ENCODE results near the gene CDK5RAP2.
"Not testable (repeated sequence)": the region's sequence is repeated elsewhere in the genome, so short reads cannot be mapped to it uniquely, and the experiment has no call there.

Gene CDK5RAP2

DNA sequence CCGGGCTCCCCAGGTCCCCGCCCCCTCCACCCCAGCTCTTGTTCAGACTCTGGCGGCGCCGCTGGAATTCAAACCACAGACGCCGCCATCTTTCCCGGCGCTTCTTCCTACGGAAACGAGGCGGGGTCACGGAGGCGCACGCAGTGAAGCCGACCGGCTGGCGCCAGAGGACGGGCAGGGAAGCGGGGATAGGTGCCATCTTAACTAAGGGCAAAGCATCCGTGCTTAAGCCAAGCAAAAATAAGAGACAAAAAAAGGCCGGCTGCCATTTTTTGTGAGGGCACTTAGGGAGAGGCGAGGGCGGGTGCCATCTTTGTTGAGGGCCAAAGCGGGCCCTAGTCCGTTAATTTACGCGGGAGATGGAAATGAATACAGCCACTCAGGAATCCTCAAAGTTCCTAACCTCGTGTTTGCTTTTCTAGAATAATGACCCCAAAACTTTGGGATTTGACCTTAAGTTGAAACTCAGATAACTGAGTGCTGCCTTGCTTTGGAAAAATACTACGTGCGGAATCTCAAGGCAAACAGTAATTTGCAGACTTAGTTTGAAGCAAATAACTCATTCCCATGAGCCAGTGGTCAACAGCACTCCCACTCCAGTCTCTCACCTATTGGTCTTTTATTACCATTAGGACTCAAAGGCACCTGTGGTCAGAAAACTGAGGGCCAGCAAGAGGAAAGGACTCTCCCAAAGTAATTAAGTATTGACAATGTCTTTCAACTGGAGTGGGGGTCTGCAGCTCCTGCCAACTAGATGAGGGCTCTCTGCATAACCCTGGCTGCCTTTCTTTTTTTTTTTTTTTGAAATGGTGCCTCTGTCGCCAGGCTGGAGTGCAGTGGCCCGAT, at the start of gene CDK5RAP2:
TSS of gene CDK5RAP2 (minus strand) at position 117 of the 846 bp plus-strand sequence. CDS start 189 bp downstream, outside the sequence.
- peak; percentile 98 for DNase-seq

DNA sequence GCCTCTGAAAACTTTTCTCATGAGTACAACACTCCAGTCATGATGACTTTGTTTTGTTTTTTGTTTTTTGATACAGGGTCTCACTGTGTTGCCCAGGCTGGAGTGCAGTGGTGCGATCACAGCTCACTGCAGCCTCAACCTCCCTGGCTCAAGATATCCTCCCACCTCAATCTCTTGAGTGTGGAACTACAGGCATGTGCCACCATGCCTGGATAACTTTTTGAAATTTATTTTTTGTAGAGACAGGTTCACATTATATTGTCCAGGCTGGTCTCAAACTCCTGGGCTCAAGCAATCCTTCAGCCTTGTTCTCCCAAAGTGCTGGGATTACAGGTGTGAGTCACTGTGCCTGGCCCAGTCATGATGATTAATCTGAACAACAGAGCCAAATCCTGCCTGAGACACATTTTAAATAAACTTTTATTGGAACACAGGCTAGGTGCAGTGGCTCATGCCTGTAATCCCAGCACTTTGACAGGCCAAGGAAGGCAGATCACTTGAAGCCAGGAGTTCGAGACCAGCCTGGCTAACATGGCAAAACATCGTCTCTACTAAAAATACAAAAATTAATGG, 49.0 kb upstream of the CDK5RAP2 start:
- DNase-seq: not testable (repeated sequence)

DNA sequence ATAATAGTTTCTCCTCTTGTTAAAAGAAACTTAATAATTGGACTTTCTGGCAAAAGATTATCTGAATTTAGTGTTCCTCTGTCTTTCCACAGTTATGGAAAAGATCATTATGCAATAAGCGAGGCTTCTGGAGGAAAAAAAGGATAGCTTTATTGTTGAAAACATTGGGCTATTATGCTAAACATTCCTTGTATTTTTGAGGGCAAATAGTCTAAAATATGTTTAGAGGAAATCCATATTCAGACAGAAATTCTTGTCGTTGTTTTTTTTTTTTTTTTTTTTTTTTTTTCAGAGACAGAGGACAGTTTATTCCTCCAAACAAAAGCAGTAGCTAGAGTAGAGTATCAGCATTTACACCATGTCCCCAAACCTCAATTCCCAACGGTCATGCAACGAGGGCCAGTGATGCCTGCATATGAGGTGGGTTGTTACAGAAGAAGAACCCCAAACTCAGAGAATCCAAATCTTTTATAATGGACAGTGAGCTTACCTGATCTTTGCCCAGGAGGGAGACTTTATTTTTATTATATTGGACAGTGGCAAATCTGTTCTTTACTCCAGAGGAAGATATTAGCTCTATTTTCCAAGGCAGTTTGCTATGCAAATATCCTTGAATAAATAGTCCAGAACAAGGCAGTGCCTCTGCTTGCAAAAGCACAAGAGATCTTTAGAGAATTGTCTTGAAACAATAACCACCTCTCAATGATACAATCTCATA, 48.4 kb upstream of the CDK5RAP2 start:
- no peak for DNase-seq

DNA sequence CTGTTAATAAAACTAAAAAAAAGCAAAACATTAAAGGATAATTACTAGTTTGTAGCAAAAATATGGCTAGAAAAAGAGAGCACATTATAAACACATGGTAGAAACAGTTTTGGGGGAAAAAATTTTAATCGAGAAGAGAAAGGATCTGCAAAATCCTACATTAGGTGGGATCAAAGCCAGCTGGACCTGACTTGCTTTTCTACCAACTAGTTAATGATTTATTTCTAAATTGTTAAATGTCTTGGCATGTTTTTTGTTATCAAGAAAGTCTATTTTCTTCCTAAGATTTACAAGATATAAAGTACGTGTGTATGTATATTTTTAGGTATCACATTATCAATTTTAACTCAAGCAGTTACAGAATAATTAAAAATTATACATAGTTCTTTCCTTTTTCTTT, 47.1 kb upstream of the CDK5RAP2 start:
- no peak for DNase-seq

DNA sequence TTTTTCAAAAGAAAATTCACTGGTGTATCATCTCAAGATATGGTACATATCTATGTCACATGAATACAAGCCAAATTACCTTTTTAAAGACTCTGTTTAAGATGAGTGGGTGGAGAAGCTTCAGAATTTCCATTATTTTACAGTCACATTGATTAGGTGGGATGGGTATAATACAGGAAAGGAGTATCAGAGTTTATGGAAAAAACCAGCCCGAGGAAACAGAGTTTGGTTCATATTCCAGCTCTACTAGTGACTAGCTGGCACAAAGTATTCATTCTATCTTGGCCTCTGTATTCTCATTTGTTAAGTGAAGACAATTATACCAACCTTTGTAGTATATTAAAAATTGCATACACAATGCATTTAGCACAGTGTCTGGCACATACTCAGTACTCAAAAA, 46.5 kb upstream of the CDK5RAP2 start:
- DNase-seq: no peak

DNA sequence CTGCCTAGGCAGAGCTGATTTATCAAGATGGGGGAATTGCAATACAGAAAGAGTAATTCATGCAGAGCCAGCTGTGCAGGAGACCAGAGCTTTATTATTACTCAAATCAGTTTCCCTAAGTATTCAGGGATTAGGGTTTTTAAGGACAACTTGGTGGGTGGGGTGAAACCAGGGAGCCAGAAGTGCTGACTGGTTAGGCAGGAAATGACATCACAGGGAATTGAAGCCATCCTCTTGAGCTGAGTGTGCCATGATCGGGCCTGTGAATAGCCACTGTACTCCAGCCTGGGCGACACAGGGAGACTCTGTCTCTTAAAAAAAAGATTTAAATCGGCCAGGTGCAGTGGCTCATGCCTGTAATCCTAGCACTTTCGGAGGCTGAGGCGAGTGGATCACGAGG, 45.3 kb upstream of the CDK5RAP2 start:
- DNase-seq: no peak

DNA sequence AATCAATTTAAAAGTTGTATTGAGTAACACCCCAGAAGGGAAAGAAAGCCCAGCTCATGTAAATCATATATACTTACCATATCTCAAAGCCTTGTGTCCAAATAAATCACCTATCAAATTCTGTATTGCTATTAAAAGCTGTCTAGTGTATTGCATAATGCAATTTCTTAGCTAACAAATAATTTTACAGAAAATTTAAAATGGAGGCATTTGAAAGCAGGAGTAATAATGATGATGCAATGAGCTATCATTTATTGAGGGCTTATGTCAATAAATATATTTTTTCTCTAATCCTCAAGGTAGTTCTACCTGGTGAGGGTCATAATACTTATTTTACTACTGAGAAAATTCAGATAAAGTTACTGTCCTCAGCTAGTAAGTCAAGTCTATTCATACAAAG, 42.8 kb upstream of the CDK5RAP2 start:
- no peak for DNase-seq

DNA sequence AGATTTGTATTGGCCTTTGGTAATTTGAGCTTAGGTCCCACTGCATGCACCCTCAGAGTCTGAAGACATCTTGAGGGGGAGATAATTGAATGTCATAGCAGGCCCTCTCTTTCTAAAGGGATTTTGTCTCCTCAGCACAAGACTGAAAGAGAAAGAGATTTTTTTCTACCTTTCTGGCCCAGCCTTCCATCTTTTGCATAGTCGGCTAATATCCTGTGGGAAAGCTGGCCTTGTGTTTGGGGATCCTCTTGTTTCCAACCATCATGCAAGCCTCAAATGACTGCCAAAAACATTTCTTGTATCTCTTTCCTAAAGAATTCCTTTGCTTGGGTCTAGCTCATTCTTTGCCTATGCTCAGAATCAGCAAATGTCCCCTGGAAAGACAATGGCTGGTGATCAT, 42.0 kb upstream of the CDK5RAP2 start:
- DNase-seq: no peak

DNA sequence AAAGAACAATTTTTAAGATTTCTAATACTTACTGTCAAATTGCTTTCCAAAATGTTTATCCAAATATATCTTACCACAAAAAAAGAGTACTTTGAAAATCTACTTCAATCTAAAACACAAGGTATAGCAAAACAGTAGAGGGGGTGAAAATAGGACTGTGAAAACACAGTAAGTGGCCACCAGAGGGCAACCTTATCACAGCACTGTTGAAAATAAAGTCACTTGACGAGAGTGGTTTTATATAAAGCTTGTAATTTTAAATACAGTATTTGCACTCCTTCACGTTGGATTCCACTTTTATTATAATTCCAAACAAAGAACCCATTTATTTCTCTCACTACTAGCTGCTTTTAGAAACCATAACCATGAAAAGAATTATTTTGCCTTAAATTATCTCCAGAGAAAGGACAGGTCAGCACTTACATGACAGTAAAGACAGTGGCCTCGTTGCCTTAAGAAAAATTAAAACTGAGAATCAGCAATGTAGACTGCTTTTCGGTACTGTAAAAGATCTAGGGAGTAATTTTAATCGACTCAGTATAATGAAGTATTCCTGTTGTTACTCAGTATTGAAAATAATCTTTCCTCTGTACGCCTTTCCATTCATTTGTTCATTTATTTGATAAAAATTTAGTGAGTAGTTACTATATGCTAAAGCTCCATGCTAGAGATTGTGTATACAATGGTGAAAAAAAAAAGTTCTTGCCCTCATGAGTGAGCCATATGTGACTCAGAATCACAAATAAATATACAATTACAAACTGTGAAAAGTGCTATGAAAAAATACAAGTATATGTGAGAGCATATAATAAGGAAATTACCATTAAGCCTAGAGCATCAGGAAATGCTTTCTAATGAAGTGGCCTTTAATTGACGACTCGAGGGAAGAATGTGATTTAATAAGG, 40.0 kb upstream of the CDK5RAP2 start:
- peak; percentile 86 for DNase-seq

DNA sequence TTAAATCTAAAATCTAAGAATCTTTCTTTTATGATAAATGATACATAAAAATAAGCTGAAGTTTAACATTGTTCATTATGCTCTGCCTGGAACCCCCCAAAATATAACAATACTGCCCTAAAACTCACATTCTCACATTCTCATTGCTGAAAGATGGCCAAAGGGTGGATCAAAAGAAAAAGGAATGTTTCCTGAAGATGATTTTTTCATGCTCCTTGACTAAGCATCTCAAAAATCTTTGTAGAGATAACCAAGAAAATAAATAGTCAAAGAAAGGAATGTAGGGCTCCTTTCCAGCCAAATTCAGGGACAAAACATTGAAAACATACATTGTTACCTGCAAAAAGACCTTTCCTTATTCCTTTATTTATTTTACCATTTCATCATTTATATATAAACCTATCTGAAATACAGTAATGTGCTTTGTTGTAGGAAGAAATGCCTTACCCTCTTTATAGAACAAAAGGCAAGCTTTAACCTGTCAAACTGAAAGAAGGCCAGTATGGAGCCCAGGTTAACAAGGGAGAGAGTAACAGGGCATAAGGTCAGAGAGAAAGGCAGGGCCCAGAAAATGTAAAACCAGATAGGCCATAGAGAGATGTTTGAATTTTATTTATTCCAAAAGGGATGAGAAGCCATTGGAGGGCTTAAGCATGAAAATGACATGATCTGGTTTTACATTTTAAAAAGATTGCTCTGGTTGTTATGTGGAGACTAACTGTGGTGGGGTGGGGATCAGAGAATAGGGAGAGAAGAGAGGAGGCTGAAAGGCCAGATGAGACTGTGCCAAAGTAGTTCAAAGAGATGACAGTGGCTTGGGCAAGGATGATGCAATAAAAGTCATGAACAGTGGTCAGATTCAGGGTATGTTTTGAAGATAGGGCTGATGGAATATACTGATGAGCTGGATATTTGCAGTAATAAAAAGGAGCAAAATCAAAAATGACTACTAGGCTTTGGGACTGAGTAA, 37.3 kb upstream of the CDK5RAP2 start:
- no peak for DNase-seq

DNA sequence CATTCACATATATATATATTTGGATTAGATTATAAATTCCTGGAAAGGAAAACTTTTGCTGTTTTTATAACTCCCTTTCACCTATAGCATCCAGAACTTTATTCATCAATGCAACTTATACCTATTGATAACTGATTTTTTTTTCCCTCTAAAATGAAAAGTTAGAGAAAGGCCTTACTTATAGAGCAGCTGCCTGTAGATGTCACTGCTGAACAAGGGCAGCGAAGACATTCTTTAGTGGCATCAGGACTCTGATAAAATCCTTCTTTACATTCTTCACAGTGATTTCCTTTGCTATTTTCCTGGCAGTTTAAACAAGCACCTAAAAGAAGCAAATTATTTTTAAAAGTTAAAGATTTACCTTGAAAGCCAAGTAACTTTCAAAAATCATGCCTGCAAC, 32.3 kb upstream of the CDK5RAP2 start:
- peak; percentile 35 for DNase-seq

DNA sequence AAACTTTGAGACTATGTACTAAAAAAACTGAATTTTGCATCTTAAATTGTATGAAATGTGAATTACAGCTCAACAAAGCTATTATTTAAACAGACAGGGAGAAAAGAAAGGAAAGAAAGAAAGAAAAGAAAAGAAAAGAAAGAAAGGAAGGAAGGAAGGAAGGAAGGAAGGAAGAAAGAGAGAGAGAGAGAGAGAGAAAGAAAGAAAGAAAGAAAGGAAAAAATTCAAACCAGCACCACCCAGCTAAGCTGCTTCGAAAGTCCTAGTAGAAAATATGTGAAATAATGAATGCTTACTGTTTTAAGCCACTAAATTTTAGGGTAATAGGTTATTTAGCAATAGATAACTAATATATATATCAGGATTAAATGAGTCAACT, 31.7 kb upstream of the CDK5RAP2 start:
- DNase-seq: no peak

DNA sequence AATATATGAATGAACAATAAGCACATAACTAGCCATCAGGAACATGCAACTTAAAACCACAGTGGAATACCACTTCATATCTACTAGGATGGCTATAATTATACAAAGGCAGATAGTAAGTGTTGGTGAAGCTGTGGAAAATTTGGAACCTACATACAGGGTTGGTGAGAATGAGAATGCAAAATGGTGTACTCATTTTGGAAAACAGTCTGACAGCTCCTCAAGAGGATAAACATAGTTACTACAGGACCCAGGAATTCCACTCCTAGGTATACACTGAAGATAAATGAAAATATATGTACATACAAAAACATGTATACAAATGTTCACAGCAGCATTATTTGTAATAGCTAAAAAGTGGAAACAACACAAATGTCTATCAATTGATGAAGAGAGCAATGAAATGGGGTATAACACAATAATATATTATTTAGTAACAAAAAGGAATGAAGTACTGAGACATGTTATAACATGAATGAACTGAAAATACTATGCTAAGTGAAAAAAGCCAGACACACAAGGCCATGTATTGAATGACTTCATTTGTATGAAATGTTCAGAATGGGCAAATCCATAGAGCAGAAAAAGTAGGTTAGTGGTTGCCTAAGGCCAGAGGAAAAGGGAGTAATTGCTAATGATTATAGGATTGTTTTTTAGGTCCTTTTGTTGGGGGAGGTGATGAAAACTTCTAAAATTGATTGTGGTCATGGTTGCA, 31.2 kb upstream of the CDK5RAP2 start:
- no peak for DNase-seq

DNA sequence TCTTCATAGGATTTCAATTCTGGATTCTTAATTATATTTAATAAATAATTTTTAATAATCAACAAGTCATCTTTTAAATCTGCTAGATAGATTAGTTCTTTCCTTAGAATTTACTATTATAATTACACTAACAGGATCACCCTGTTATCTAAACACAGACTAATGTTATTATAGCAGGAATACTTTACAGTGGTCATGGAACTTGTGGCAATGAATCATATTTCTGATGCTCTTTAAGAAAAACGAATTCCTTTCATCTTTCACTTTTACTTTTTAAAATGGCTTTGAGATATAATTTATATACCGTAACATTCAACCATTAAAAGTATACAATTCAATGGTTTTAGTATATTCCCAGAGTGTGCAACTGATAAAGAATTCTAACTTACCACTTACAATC, 29.7 kb upstream of the CDK5RAP2 start:
- no peak for DNase-seq

DNA sequence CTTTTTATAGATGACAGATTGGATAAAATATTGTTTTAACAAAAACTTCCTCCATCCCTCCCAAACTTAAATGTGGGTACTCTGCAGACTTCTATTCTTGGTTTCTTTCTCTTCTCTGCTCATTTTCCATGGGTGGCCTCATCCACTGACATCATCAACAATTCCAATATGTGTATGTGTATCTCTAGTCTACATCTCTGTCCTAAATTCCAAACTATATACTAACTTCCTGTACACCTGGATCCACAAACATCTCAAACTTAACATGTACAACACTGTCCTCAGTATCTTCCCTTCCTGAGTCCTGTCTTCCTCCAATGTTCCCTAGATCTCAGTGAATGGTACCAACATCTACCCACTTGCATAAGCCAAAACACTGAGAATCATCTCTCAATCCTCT, 28.5 kb upstream of the CDK5RAP2 start:
- DNase-seq: no peak

DNA sequence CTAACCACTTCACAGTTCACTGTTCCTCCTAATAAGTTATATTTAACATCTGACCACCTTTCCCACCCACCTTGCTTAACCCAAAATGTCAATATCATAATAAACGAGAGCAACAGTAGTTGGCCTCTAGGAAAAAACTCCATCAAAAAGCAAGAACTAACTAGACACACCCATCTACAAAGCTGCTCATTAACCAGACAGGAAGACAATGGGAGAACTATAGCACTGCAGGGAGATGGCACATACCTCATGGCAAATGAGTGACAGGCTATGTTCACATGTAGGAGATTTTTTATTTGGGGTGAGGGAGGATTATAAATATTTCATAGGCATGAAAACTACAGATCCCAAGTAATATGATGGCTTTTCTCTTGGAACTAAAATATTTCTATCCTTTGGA, 23.6 kb upstream of the CDK5RAP2 start:
- DNase-seq: no peak

DNA sequence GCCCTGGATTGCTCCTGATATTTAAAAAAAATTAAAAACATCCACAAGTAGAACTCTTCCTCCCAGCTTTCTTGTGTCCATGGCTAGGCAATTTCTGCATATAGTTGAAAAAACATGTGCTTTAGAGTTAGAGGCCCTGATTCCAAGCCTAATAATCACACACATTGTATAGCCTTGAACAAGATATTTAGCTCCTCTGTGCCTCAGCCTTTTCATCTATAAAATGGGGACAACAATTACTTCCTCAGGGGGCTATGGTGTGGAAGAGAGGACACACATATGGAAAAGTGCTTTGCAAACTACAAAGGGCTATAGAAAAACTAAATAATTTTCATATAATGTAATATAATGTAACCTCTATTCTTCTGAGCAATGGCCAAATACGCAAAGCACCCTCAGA, 23.0 kb upstream of the CDK5RAP2 start:
- DNase-seq: no peak

DNA sequence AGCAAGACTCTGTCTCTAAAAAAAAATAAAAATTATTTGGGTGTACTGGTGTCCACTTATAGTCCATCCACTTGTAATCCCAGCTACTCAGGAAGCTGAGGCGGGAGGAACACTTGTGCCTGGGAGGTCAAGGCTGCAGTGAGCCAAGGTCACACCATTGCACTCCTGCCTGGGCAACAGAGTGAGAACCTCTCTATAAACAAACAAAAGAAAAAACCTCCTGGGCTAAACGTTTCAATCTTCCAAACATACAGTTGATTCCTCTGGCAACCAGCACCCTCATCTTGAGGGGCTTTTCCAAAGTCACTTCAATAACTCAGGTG, 13.9 kb upstream of the CDK5RAP2 start:
- DNase-seq: no peak

DNA sequence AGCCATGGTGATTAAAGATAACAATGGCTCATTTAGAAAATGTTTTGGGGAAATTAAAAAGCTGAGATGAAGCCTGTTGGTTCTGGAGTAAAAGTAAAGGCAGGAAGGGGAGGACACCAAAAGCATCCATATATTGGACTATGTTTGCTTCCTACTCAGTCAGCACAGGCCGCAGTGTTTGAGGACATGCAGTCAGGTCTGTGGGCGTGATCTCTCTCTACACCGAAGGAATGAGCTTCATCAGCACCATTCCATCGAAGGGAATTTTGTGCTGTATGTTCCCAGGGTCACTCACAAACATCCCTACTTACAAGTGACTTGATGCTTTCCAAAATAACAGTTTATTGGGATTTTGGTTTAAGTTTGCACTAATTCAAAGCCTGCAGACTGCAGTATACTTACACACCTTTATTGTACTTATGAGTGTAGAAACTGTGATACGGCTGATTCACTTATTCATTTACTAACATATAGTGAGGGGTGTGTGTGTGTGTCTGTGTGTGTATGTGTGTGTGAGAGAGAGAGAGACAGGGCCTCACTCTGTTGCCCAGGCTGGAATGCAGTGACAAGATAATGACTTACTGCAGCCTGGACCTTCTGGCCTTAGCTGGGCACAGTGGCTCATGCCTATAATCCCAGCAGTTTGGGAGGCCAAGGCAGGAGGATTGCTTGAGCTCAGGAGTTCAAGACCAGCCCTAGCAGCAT, 13.4 kb upstream of the CDK5RAP2 start:
- no peak for DNase-seq

DNA sequence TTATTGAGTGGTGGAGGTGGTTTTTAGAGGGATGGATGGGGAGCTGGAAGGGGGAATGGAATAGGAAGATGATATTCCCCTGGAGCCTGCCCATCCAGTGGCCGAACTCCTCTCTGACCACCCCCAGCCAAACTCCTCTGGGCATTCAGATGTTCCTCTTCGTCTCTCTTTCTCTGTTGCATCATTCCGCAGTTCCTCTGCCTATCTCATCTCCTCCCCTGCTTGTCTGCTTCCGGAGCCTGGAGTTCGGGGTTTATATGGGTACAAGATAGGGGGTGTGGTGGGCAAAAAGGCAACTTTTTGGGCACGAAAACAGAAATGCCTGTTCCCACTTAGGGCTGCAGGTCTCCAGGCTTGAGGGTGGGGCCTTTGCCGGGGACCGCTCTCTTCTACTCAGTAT, 12.2 kb upstream of the CDK5RAP2 start:
- no peak for DNase-seq

DNA sequence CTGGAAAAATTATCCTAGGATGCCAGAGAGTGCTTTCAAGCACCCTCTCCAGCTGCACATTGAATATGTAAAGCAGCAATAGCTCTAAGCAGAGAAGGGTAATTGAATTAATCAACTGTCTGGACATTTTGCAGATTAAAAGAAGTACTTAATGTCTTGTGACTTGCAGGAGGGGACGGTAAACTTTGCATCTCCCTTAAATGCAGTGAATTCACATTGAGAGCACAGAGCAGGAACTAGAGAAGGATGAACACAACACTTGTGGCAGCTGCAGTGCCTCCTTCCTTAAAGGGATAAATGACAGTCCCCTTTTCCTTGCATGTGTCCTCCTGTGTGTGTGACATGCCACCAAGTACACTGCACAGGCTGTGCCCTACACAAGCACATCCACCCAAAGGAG, 7.4 kb upstream of the CDK5RAP2 start:
- peak; percentile 13 for DNase-seq
